ENCODE data around the gene GATA2.

DNA sequence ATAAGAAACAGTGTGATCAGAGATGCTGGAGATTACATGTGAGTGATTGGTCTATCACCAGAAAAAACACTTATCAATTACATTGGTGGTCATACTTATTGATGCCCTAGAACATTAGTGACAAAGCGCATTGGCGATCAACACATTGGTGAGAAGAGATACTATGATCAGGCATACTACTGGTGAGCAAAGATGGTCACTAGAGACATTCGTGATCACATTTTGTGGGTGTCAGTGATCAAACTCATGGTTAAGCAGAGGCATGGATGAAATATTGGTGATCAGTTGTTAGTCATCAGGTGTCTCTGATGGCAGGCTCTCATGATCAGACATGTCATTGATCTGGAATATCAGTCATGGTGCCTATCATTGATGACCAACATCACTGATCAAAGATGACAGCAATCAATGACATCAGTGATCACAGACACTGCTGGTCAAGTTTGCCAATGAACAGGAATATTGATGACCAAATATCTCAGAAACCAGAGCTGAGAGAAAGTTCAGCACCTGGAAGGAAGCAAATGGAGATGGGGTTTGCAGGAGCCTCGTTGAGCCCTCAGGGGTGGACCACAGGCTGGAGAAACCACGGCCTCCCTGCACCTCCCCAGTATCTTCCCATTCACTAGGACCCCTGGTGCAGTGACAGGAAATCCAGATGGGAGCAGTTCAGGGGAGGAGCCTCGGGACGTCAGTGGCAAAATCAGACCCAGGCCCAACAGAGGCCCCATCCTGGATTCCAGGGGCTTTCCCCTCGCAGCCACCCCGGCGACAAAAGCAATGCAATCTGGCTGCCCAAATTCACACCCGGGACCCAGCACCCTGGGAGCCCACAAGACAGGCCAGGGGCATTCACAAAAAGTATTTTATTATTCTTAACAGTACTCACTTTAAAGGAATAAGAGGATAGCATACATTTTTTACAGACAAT lies 14.2 kb downstream of the GATA2 start:
- TF ChIP-seq, protein P1, sequence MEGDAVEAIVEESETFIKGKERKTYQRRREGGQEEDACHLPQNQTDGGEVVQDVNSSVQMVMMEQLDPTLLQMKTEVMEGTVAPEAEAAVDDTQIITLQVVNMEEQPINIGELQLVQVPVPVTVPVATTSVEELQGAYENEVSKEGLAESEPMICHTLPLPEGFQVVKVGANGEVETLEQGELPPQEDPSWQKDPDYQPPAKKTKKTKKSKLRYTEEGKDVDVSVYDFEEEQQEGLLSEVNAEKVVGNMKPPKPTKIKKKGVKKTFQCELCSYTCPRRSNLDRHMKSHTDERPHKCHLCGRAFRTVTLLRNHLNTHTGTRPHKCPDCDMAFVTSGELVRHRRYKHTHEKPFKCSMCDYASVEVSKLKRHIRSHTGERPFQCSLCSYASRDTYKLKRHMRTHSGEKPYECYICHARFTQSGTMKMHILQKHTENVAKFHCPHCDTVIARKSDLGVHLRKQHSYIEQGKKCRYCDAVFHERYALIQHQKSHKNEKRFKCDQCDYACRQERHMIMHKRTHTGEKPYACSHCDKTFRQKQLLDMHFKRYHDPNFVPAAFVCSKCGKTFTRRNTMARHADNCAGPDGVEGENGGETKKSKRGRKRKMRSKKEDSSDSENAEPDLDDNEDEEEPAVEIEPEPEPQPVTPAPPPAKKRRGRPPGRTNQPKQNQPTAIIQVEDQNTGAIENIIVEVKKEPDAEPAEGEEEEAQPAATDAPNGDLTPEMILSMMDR (IDR thresholded peaks at IDR 0.05; ENCODE audit: insufficient read depth, low read length, poor library complexity, severe bottlenecking), result no peak
- TF ChIP-seq EZH2phosphoT487 (conservative IDR thresholded peaks at IDR 0.05; ENCODE audit: low read length), result no peak

All from SU-DHL-6 (cell line).